ENCODE data around the gene TMIGD1. TPM values are rescaled to one million over a fixed set of nuclear protein-coding genes. Genes with fewer than 3 reads are reported as not detected.

TMIGD1 gene
- total RNA-seq, 1 experiment from 2014 or later, result not detected

DNA sequence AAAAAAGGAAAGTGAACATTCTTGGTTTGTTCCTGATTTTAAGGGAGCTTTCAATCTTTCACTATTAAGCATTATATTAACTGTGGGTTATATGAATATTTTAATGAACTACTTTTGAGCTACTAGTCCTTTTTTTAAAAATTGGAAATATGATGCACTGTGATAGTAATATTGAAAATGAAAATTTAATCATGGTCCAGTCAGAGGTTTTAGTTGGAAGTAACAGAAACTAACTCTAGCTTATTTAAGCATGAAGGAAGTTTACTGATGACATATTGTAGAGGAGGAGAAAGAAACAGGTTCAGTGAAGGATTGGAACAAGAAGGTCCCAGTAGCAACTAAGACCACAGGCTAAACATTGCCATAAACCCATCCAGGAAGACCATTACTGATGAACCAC is 20.8 kb upstream of the TMIGD1 start:
- Histone ChIP-seq H3K79me2 (ENCODE audit: insufficient read depth, low read length) (no peaks in the 10 kb centered on the region), H2BK5ac (ENCODE audit: insufficient read length, low read length) (no peak overlapping the region), H2BK15ac (ENCODE audit: low read depth, low read length) (no peak overlapping the region), H3K23ac (ENCODE audit: insufficient read length, low read depth, low read length) (no peak overlapping the region), H3T11ph (ENCODE audit: low read length) (no peak overlapping the region), H2BK120ac (ENCODE audit: low read depth, low read length, poor library complexity, severe bottlenecking) (no peak overlapping the region), H3K23me2 (ENCODE audit: insufficient read length, low read depth, low read length, poor library complexity, severe bottlenecking) (no peaks in the 10 kb centered on the region), H3K14ac (ENCODE audit: insufficient read depth, low read length) (no peak overlapping the region), H3K27ac (ENCODE audit: insufficient read length, low read depth, low read length) (no peak overlapping the region), H3K79me1 (ENCODE audit: insufficient read depth, low read depth, low read length, poor library complexity, severe bottlenecking) (no peaks in the 10 kb centered on the region), H2AK5ac (ENCODE audit: insufficient read length, low read length) (no peak overlapping the region), H3K4me2 (ENCODE audit: insufficient read depth, insufficient read length, low read length) (no peak overlapping the region), H3K56ac (ENCODE audit: insufficient read length, low read depth, low read length) (no peak overlapping the region), H2BK12ac (ENCODE audit: insufficient read length, low read depth, low read length) (no peak overlapping the region), H3K18ac (ENCODE audit: insufficient read length, low read depth, low read length) (no peak overlapping the region), H4K20me1 (ENCODE audit: control insufficient read depth, insufficient read depth, insufficient read length) (no peaks in the 10 kb centered on the region), H3K4me1 (ENCODE audit: insufficient read depth, low read length) (no peaks in the 10 kb centered on the region), H2BK20ac (ENCODE audit: low read depth, low read length, poor library complexity, severe bottlenecking) (no peak overlapping the region), H3K9ac (ENCODE audit: extremely low read depth, insufficient read length, low read length) (no peak overlapping the region), H4K5ac (ENCODE audit: insufficient read length, low read depth, low read length) (no peak overlapping the region), H2AFZ (ENCODE audit: low read length) (no peak overlapping the region), H3K9me3 (ENCODE audit: control insufficient read depth, low read depth, low read length) (no peaks in the 10 kb centered on the region), H4K8ac (replicated peaks; ENCODE audit: insufficient read length, low read depth, low read length) (no peak overlapping the region), H4K91ac (ENCODE audit: insufficient read length, low read depth, low read length) (no peak overlapping the region), H3K4ac (ENCODE audit: low read depth, low read length) (no peak overlapping the region), H3K27me3 (ENCODE audit: insufficient read depth, low read length) (no peaks in the 10 kb centered on the region)
- H3K4me1 Mint-ChIP-seq, result peaks cover 5 to 7% of the 10 kb centered on the region in 2 experiments
- H3K4me3 Mint-ChIP-seq, result no peak overlapping the region
- TF ChIP-seq, protein P1, sequence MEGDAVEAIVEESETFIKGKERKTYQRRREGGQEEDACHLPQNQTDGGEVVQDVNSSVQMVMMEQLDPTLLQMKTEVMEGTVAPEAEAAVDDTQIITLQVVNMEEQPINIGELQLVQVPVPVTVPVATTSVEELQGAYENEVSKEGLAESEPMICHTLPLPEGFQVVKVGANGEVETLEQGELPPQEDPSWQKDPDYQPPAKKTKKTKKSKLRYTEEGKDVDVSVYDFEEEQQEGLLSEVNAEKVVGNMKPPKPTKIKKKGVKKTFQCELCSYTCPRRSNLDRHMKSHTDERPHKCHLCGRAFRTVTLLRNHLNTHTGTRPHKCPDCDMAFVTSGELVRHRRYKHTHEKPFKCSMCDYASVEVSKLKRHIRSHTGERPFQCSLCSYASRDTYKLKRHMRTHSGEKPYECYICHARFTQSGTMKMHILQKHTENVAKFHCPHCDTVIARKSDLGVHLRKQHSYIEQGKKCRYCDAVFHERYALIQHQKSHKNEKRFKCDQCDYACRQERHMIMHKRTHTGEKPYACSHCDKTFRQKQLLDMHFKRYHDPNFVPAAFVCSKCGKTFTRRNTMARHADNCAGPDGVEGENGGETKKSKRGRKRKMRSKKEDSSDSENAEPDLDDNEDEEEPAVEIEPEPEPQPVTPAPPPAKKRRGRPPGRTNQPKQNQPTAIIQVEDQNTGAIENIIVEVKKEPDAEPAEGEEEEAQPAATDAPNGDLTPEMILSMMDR (conservative IDR thresholded peaks at IDR 0.05), result no peak
- 0 out of 5 replicates have a peak, but pooled peaks cover 0 to 2% of the 10 kb centered on the region in 2 experiments for H3K9me3 Mint-ChIP-seq
- no peak overlapping the region for H3K27ac Mint-ChIP-seq
- no peaks in the 10 kb centered on the region for H3K36me3 Mint-ChIP-seq (ENCODE audit: insufficient read depth in 1 of 3, low read depth in 3 of 3)
- H3K27me3 Mint-ChIP-seq (ENCODE audit: low read depth), result no peaks in the 10 kb centered on the region
- no peak for DNase-seq
